Measurements from ENCODE around the gene UPF2. TPM values are rescaled to one million over a fixed set of nuclear protein-coding genes. Genes with fewer than 3 reads are reported as not detected.

The UPF2 gene
- total and polyA plus RNA-seq, 2 of the 13 experiments (the other 11 are each of a cell fraction or from before 2014, with no cell fraction given) = 6.2 to 14.5 TPM

GRCh38 chr10:12042409-12042796 is 206 bp downstream of the UPF2 start (continued):
- no peak for TF ChIP-seq HNF4G (IDR thresholded peaks at IDR 0.05; ENCODE audit: borderline replicate concordance, low read depth, low read length)
- no peak for TF ChIP-seq HNF4G (CRISPR knock-in tag; IDR thresholded peaks at IDR 0.05; ENCODE audit: borderline replicate concordance, low read depth)
- 0 out of 2 replicates have a peak, but pooled peaks have one; percentile 39 for TF ChIP-seq ZNF710 (CRISPR knock-in tag; IDR thresholded peaks at IDR 0.05; ENCODE audit: borderline replicate concordance)
- no peak for TF ChIP-seq KLF6 (CRISPR knock-in tag; IDR thresholded peaks at IDR 0.05)
- no peak for TF ChIP-seq ZNF367 (CRISPR knock-in tag; IDR thresholded peaks at IDR 0.05; ENCODE audit: borderline replicate concordance)
- TF ChIP-seq ZNF343 (CRISPR knock-in tag; IDR thresholded peaks at IDR 0.05) = no peak
- no peak for TF ChIP-seq ZNF33A (CRISPR knock-in tag; IDR thresholded peaks at IDR 0.05; ENCODE audit: borderline replicate concordance)
- no peak for TF ChIP-seq SUZ12 (IDR thresholded peaks at IDR 0.05; ENCODE audit: low read depth, low read length)
- TF ChIP-seq CREB1 (IDR thresholded peaks at IDR 0.05) = no peak
- TF ChIP-seq CREB1 (CRISPR knock-in tag; IDR thresholded peaks at IDR 0.05) = no peak
- no peak for TF ChIP-seq ZNF256 (CRISPR knock-in tag; conservative IDR thresholded peaks at IDR 0.05)
- TF ChIP-seq IRF9 (CRISPR knock-in tag; IDR thresholded peaks at IDR 0.05; ENCODE audit: borderline replicate concordance) = no peak
- no peak for TF ChIP-seq MXD4 (CRISPR knock-in tag; IDR thresholded peaks at IDR 0.05)
- TF ChIP-seq ZNF503 (CRISPR knock-in tag; IDR thresholded peaks at IDR 0.05) = 0 out of 2 replicates have a peak, but pooled peaks have one; percentile 15
- no peak for TF ChIP-seq ZSCAN25 (CRISPR knock-in tag; IDR thresholded peaks at IDR 0.05)
- TF ChIP-seq FOXO4 (CRISPR knock-in tag; conservative IDR thresholded peaks at IDR 0.05) = no peak
- TF ChIP-seq ZNF616 (CRISPR knock-in tag; IDR thresholded peaks at IDR 0.05; ENCODE audit: low read depth) = no peak
- TF ChIP-seq SIX4 (CRISPR knock-in tag; IDR thresholded peaks at IDR 0.05) = no peak
- TF ChIP-seq ZFP90 (CRISPR knock-in tag; IDR thresholded peaks at IDR 0.05; ENCODE audit: borderline replicate concordance) = no peak
- TF ChIP-seq HNRNPL (IDR thresholded peaks at IDR 0.05; ENCODE audit: low read depth, low read length) = no peak
- no peak for TF ChIP-seq GFI1 (CRISPR knock-in tag; IDR thresholded peaks at IDR 0.05; ENCODE audit: borderline replicate concordance)
- TF ChIP-seq TCF7L2 (IDR thresholded peaks at IDR 0.05; ENCODE audit: low read depth, low read length) = no peak
- TF ChIP-seq NR2F1 (CRISPR knock-in tag; IDR thresholded peaks at IDR 0.05) = no peak
- TF ChIP-seq ZNF441 (CRISPR knock-in tag; IDR thresholded peaks at IDR 0.05; ENCODE audit: borderline replicate concordance) = no peak; the same call in 1 of the 2 replicates
- no peak for TF ChIP-seq ZNF672 (CRISPR knock-in tag; IDR thresholded peaks at IDR 0.05)
- no peak for TF ChIP-seq KAT8 (CRISPR knock-in tag; IDR thresholded peaks at IDR 0.05)
